ENCODE data around the gene GGT6.

Gene GGT6

GRCh38 chr17:4559139-4559791 lies 1.1 kb downstream of the GGT6 start:
- H3K36me3 ChIP-seq (ENCODE audit: control insufficient read depth, insufficient read depth, low read length): no peaks in the 10 kb centered on the region; the same call in 1 of the 2 replicates
- no peak overlapping the region for H3K27ac ChIP-seq (ENCODE audit: low read depth, low read length)
- no peak overlapping the region for H3K4me3 ChIP-seq (ENCODE audit: low read depth, low read length)
- no peaks in the 10 kb centered on the region for H3K27me3 ChIP-seq (ENCODE audit: control insufficient read depth, insufficient read depth, low read length)
- H3K9me3 ChIP-seq (ENCODE audit: control insufficient read depth, insufficient read depth, low read length): no peaks in the 10 kb centered on the region
- H3K9ac ChIP-seq (ENCODE audit: low read depth, low read length): no peak overlapping the region
- peaks cover 15% of the 10 kb centered on the region for H3K4me1 ChIP-seq (ENCODE audit: control insufficient read depth, insufficient read depth, low read length)

- no peaks in the 10 kb centered on the region for H3K9me3 ChIP-seq (ENCODE audit: control insufficient read depth, insufficient read depth, low read length)
- no peak overlapping the region for H3K4me3 ChIP-seq (ENCODE audit: low read depth, low read length)
- no peak overlapping the region for H3K27ac ChIP-seq (ENCODE audit: low read depth, low read length)
- H3K4me1 ChIP-seq (ENCODE audit: control insufficient read depth, insufficient read depth, low read length): peaks cover 15% of the 10 kb centered on the region
- H3K27me3 ChIP-seq (ENCODE audit: control insufficient read depth, insufficient read depth, low read length): no peaks in the 10 kb centered on the region
- no peak overlapping the region for H3K9ac ChIP-seq (ENCODE audit: low read depth, low read length)
- peaks cover 8% of the 10 kb centered on the region for H3K36me3 ChIP-seq (ENCODE audit: control insufficient read depth, insufficient read depth, low read length)
Measured at GRCh38 chr17:4558347-4558971, 1.9 kb downstream of the GGT6 start.

GRCh38 chr17:4557626-4558346 lies 2.6 kb downstream of the GGT6 start:
- Histone ChIP-seq H3K27me3 (ENCODE audit: control insufficient read depth, insufficient read depth, low read length) (no peaks in the 10 kb centered on the region), H3K9me3 (ENCODE audit: control insufficient read depth, insufficient read depth, low read length) (no peaks in the 10 kb centered on the region)

GRCh38 chr17:4556996-4557395 lies 3.4 kb downstream of the GGT6 start:
- Histone ChIP-seq H3K4me3 (ENCODE audit: low read depth, low read length) (no peak overlapping the region), H3K4me1 (ENCODE audit: control insufficient read depth, insufficient read depth, low read length) (peaks cover 15% of the 10 kb centered on the region), H3K27ac (ENCODE audit: low read depth, low read length) (no peak overlapping the region), H3K27me3 (ENCODE audit: control insufficient read depth, insufficient read depth, low read length) (no peaks in the 10 kb centered on the region), H3K9me3 (ENCODE audit: control insufficient read depth, insufficient read depth, low read length) (no peaks in the 10 kb centered on the region), H3K9ac (ENCODE audit: low read depth, low read length) (no peak overlapping the region), H3K36me3 (ENCODE audit: control insufficient read depth, insufficient read depth, low read length) (peaks cover 23% of the 10 kb centered on the region)

More at GRCh38 chr17:4557626-4558346, 2.6 kb downstream of the GGT6 start:
- Histone ChIP-seq H3K4me3 (ENCODE audit: low read depth, low read length) (no peak overlapping the region), H3K36me3 (ENCODE audit: control insufficient read depth, insufficient read depth, low read length) (peaks cover 15% of the 10 kb centered on the region), H3K27ac (ENCODE audit: low read depth, low read length) (no peak overlapping the region), H3K9ac (ENCODE audit: low read depth, low read length) (no peak overlapping the region), H3K4me1 (ENCODE audit: control insufficient read depth, insufficient read depth, low read length) (peaks cover 15% of the 10 kb centered on the region)

- H3K36me3 ChIP-seq (ENCODE audit: control insufficient read depth, insufficient read depth, low read length): peaks cover 31% of the 10 kb centered on the region
- no peaks in the 10 kb centered on the region for H3K27me3 ChIP-seq (ENCODE audit: control insufficient read depth, insufficient read depth, low read length)
- H3K9me3 ChIP-seq (ENCODE audit: control insufficient read depth, insufficient read depth, low read length): no peaks in the 10 kb centered on the region
- peak overlapping the region; percentile 86 for H3K27ac ChIP-seq (ENCODE audit: low read depth, low read length)
- peak overlapping the region; percentile 64 for H3K9ac ChIP-seq (ENCODE audit: low read depth, low read length)
- H3K4me3 ChIP-seq (ENCODE audit: low read depth, low read length): peak overlapping the region; percentile 93
- peaks cover 15% of the 10 kb centered on the region for H3K4me1 ChIP-seq (ENCODE audit: control insufficient read depth, insufficient read depth, low read length)
Measured at GRCh38 chr17:4555873-4556759, 4.3 kb downstream of the GGT6 start.

GRCh38 chr17:4554997-4555799 lies 5.2 kb downstream of the GGT6 start, which contains the start of gene MYBBP1A:
Gene MYBBP1A, minus strand, starts transcription at chr17:4555384. Its CDS starts 60 bp downstream, at chr17:4555324.
- Histone ChIP-seq H3K27ac (ENCODE audit: low read depth, low read length) (peak within 1 kb of the TSS; percentile 86), H3K4me1 (ENCODE audit: control insufficient read depth, insufficient read depth, low read length) (peaks cover 15% of the 10 kb centered on the region), H3K36me3 (ENCODE audit: control insufficient read depth, insufficient read depth, low read length) (peaks cover 40% of the 10 kb centered on the region), H3K9me3 (ENCODE audit: control insufficient read depth, insufficient read depth, low read length) (no peaks in the 10 kb centered on the region), H3K9ac (ENCODE audit: low read depth, low read length) (peak within 1 kb of the TSS; percentile 90), H3K27me3 (ENCODE audit: control insufficient read depth, insufficient read depth, low read length) (no peaks in the 10 kb centered on the region), H3K4me3 (ENCODE audit: low read depth, low read length) (peak within 1 kb of the TSS; percentile 93)

GRCh38 chr17:4554441-4554996 lies 5.9 kb downstream of the GGT6 start:
- Histone ChIP-seq H3K4me1 (ENCODE audit: control insufficient read depth, insufficient read depth, low read length) (peaks cover 15% of the 10 kb centered on the region), H3K27me3 (ENCODE audit: control insufficient read depth, insufficient read depth, low read length) (no peaks in the 10 kb centered on the region), H3K36me3 (ENCODE audit: control insufficient read depth, insufficient read depth, low read length) (peaks cover 47% of the 10 kb centered on the region), H3K9ac (ENCODE audit: low read depth, low read length) (peak overlapping the region; percentile 90), H3K4me3 (ENCODE audit: low read depth, low read length) (peak overlapping the region; percentile 93), H3K27ac (ENCODE audit: low read depth, low read length) (no peak overlapping the region), H3K9me3 (ENCODE audit: control insufficient read depth, insufficient read depth, low read length) (no peaks in the 10 kb centered on the region)

GRCh38 chr17:4553669-4554068 lies 6.7 kb downstream of the GGT6 start:
- H3K27me3 ChIP-seq (ENCODE audit: control insufficient read depth, insufficient read depth, low read length): no peaks in the 10 kb centered on the region
- no peak overlapping the region for H3K9ac ChIP-seq (ENCODE audit: low read depth, low read length)
- H3K27ac ChIP-seq (ENCODE audit: low read depth, low read length): no peak overlapping the region
- H3K4me1 ChIP-seq (ENCODE audit: control insufficient read depth, insufficient read depth, low read length): peaks cover 15% of the 10 kb centered on the region
- peaks cover 55% of the 10 kb centered on the region for H3K36me3 ChIP-seq (ENCODE audit: control insufficient read depth, insufficient read depth, low read length)
- no peaks in the 10 kb centered on the region for H3K9me3 ChIP-seq (ENCODE audit: control insufficient read depth, insufficient read depth, low read length)
- H3K4me3 ChIP-seq (ENCODE audit: low read depth, low read length): peak overlapping the region; percentile 93

GRCh38 chr17:4551796-4552525 lies 8.4 kb downstream of the GGT6 start:
- no peak overlapping the region for H3K4me3 ChIP-seq (ENCODE audit: low read depth, low read length)

More at GRCh38 chr17:4551796-4552525, 8.4 kb downstream of the GGT6 start:
- H3K36me3 ChIP-seq (ENCODE audit: control insufficient read depth, insufficient read depth, low read length): peaks cover 72% of the 10 kb centered on the region
- H3K9me3 ChIP-seq (ENCODE audit: control insufficient read depth, insufficient read depth, low read length): no peaks in the 10 kb centered on the region
- H3K27ac ChIP-seq (ENCODE audit: low read depth, low read length): no peak overlapping the region
- H3K9ac ChIP-seq (ENCODE audit: low read depth, low read length): no peak overlapping the region
- no peaks in the 10 kb centered on the region for H3K27me3 ChIP-seq (ENCODE audit: control insufficient read depth, insufficient read depth, low read length)
- peaks cover 15% of the 10 kb centered on the region for H3K4me1 ChIP-seq (ENCODE audit: control insufficient read depth, insufficient read depth, low read length)

Data from HUES48 (cell line).